Measurements from ENCODE around the gene SCN2A. TPM values are rescaled to one million over a fixed set of nuclear protein-coding genes. Genes with fewer than 3 reads are reported as not detected.
A peak's percentile ranks its signal among the peaks of the same experiment; 100 is the strongest.

Gene SCN2A
- total and polyA plus RNA-seq, 8 donors = 0.25 to 0.66 (median 0.54) TPM

- Histone ChIP-seq H3K27me3 (no peaks in the 10 kb centered on the region), H3K36me3 (no peaks in the 10 kb centered on the region), H3K4me3 (no peak overlapping the region), H3K27ac (no peak overlapping the region), H3K9me3 (no peaks in the 10 kb centered on the region), H3K4me1 (no peaks in the 10 kb centered on the region)
- ATAC-seq (peak; percentile 53), DNase-seq (no peak)
- TF ChIP-seq, protein P1, sequence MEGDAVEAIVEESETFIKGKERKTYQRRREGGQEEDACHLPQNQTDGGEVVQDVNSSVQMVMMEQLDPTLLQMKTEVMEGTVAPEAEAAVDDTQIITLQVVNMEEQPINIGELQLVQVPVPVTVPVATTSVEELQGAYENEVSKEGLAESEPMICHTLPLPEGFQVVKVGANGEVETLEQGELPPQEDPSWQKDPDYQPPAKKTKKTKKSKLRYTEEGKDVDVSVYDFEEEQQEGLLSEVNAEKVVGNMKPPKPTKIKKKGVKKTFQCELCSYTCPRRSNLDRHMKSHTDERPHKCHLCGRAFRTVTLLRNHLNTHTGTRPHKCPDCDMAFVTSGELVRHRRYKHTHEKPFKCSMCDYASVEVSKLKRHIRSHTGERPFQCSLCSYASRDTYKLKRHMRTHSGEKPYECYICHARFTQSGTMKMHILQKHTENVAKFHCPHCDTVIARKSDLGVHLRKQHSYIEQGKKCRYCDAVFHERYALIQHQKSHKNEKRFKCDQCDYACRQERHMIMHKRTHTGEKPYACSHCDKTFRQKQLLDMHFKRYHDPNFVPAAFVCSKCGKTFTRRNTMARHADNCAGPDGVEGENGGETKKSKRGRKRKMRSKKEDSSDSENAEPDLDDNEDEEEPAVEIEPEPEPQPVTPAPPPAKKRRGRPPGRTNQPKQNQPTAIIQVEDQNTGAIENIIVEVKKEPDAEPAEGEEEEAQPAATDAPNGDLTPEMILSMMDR (IDR thresholded peaks at IDR 0.05) = no peak
- intact Hi-C loops (cut with DNase I) = loop anchor here in 1 of 2 donors (10.0 kb wide), 1 partner anchor 467 kb away; no protein-coding TSS in a partner anchor
Observed at GRCh38 chr2:165408186-165408585, 169.0 kb downstream of the SCN2A start.

- H3K9me3 ChIP-seq = no peaks in the 10 kb centered on the region
- H3K4me3 ChIP-seq = no peak overlapping the region
- TF ChIP-seq, protein P1 (IDR thresholded peaks at IDR 0.05) = no peak
- ATAC-seq = no peak
- H3K4me1 ChIP-seq = no peaks in the 10 kb centered on the region
- no peaks in the 10 kb centered on the region for H3K27me3 ChIP-seq
- intact Hi-C loops (cut with DNase I) = no loop called here
- H3K36me3 ChIP-seq = no peaks in the 10 kb centered on the region
- H3K27ac ChIP-seq = no peak overlapping the region
- DNase-seq = no peak
Observed at GRCh38 chr2:165410276-165410675, 171.1 kb downstream of the SCN2A start.

- ATAC-seq (no peak), DNase-seq (no peak)
- intact Hi-C loops (cut with DNase I) = no loop called here
- TF ChIP-seq, protein P1 (IDR thresholded peaks at IDR 0.05) = no peak
- Histone ChIP-seq H3K4me1 (no peaks in the 10 kb centered on the region), H3K36me3 (no peaks in the 10 kb centered on the region), H3K9me3 (peaks cover 0 to 3% of the 10 kb centered on the region in 2 donors), H3K4me3 (no peak overlapping the region), H3K27me3 (no peaks in the 10 kb centered on the region), H3K27ac (no peak overlapping the region)
Observed at GRCh38 chr2:165414187-165414586, 175.0 kb downstream of the SCN2A start.

DNA sequence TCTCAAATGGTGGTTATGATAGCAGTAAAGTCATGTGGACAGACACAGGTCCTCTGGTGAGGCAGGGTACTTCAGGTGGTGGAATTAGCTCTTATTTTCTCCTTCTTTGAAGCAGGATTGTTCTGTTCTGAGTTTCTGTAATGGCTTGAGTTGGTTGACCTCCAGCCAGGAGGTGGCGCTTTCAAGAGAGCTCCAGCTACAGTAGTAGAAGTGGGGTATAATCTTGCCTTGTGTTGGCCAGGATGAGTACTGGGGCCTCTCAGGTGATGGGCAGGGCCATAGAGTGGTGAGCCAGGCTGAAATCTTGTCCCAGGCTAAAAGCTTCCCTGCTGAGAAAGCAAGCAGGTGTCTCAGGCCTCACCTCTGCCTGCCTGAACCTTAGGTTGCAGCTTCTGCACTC, 177.8 kb downstream of the SCN2A start:
- Histone ChIP-seq H3K27ac (no peak overlapping the region), H3K27me3 (no peaks in the 10 kb centered on the region), H3K4me3 (no peak overlapping the region), H3K36me3 (no peaks in the 10 kb centered on the region), H3K4me1 (no peaks in the 10 kb centered on the region), H3K9me3 (peaks cover 0 to 3% of the 10 kb centered on the region in 2 donors)
- ATAC-seq (no peak), DNase-seq (no peak)
- TF ChIP-seq, protein P1 (IDR thresholded peaks at IDR 0.05) = no peak
- intact Hi-C loops (cut with DNase I) = no loop called here

DNA sequence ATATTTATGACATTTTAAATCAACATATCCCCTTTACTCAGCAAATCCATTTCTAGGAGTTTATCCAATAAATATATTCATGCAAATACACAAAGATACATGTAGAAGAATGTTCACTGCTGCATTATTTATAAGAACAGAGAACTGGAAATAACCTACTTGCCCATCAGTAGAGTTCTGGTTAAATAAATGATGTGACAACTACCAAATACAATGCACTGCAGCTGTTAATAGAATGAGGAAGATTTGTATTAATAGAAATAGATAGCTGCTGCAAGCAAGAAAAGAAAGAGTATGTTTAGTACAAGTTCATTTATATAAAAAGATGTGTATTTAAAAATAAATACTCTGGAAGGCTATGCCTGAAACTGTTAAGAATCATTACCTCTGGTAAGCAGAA, 181.0 kb downstream of the SCN2A start:
- DNase-seq (no peak), ATAC-seq (no peak)
- intact Hi-C loops (cut with DNase I) = no loop called here
- TF ChIP-seq, protein P1 (IDR thresholded peaks at IDR 0.05) = no peak
- H3K9me3 ChIP-seq = peaks cover 0 to 9% of the 10 kb centered on the region in 2 donors
- H3K27ac ChIP-seq = no peak overlapping the region
- no peaks in the 10 kb centered on the region for H3K27me3 ChIP-seq
- H3K36me3 ChIP-seq = no peaks in the 10 kb centered on the region
- H3K4me1 ChIP-seq = no peaks in the 10 kb centered on the region
- H3K4me3 ChIP-seq = no peak overlapping the region

All from left lung (tissue), 10 donors.